GM12864 (cell line): ENCODE measurements around the gene PPAN.

Experiments used
- DNase-seq: peaks from one replicate; pipeline ENCODE4 v3.0.0-alpha.2; 2011; ENCODE audit warnings: low read depth
- H3K4me3 ChIP-seq: 2 replicates; pipeline ENCODE4 v1.5.1; 2011; ENCODE audit warnings: mild to moderate bottlenecking, low read depth, low read length, control low read depth
- CTCF ChIP-seq: IDR thresholded peaks from 2 replicates; pipeline ENCODE4 v1.5.1; 2011; ENCODE audit warnings: low read depth, mild to moderate bottlenecking, moderate library complexity, low read length, control low read depth, inconsistent platforms; ENCODE audit errors: missing control alignments

The PPAN gene

GRCh38 chr19:10118960-10119359 is 12.8 kb downstream of the PPAN start:
- H3K4me3 ChIP-seq, result peak overlapping the region; percentile 98
- no peak for TF ChIP-seq CTCF
- no peak for DNase-seq

GRCh38 chr19:10120538-10121189 is 14.5 kb downstream of the PPAN start:
- no peak for TF ChIP-seq CTCF
- H3K4me3 ChIP-seq, result no peak overlapping the region
- DNase-seq, result no peak

GRCh38 chr19:10122045-10122444 is 15.9 kb downstream of the PPAN start:
- no peak for TF ChIP-seq CTCF
- no peak for DNase-seq
- H3K4me3 ChIP-seq, result no peak overlapping the region

- no peak for TF ChIP-seq CTCF
- no peak overlapping the region for H3K4me3 ChIP-seq
- no peak for DNase-seq
These were observed 18.3 kb downstream of the PPAN start for GRCh38 chr19:10124429-10124828.

- TF ChIP-seq CTCF, result no peak
- DNase-seq, result no peak
- H3K4me3 ChIP-seq, result no peak overlapping the region
These were observed 20.1 kb downstream of the PPAN start for GRCh38 chr19:10126213-10126639.

- no peak for TF ChIP-seq CTCF
- no peak for DNase-seq
- no peak overlapping the region for H3K4me3 ChIP-seq
These were observed 26.7 kb downstream of the PPAN start for GRCh38 chr19:10132905-10133304.

GRCh38 chr19:10133596-10133995 is 27.4 kb downstream of the PPAN start:
- no peak overlapping the region for H3K4me3 ChIP-seq
- no peak for DNase-seq
- no peak for TF ChIP-seq CTCF
